Type B pancreatic cell (in vitro differentiated cells): ENCODE measurements around the gene RNU5B-1. TPM values are rescaled to one million over a fixed set of nuclear protein-coding genes. Genes with fewer than 3 reads are reported as not detected.

Experiments used
- DNase-seq: peaks from one replicate; pipeline ENCODE4 v3.0.0; 2021; ENCODE audit warnings: mixed read lengths; ENCODE audit not compliant: unreplicated experiment; ENCODE audit errors: extremely low spot score
- H3K27ac Mint-ChIP-seq: 2 replicates; pipeline ENCODE4 v1.8.0; 2021; ENCODE audit warnings: mild to moderate bottlenecking, mixed read lengths
- H3K27me3 Mint-ChIP-seq: 2 replicates; pipeline ENCODE4 v1.8.0; 2021; ENCODE audit warnings: mixed read lengths
- H3K36me3 Mint-ChIP-seq: 2 replicates; pipeline ENCODE4 v1.8.0; 2021; ENCODE audit warnings: mixed read lengths
- H3K4me1 Mint-ChIP-seq: one replicate; pipeline ENCODE4 v1.8.0; 2021; ENCODE audit warnings: mixed read lengths; ENCODE audit not compliant: unreplicated experiment
- H3K4me3 Mint-ChIP-seq: 2 replicates; pipeline ENCODE4 v1.8.0; 2021; ENCODE audit warnings: mild to moderate bottlenecking, mixed read lengths
- H3K9me3 Mint-ChIP-seq: 2 replicates; pipeline ENCODE4 v1.8.0; 2021; ENCODE audit warnings: mixed read lengths
- total RNA-seq: library from RNA; stranded (reverse); gene quantifications from 2 replicates; pipeline ENCODE4 v1.2.1, GENCODE V29; 2021; ENCODE audit warnings: low replicate concordance
- TF ChIP-seq, protein P1 (sequence below): fragments of 200-600 bp; sonication (generic); conservative IDR thresholded peaks from 2 replicates; pipeline ENCODE4 v1.5.0; 2021; ENCODE audit warnings: antibody characterized with exemption, mild to moderate bottlenecking

RNU5B-1 gene
- total RNA-seq, 1 donor from 2014 or later, result 16.3 TPM

GRCh38 chr15:65309882-65310418, 5.5 kb downstream of the RNU5B-1 start:
- H3K27me3 Mint-ChIP-seq, result peaks cover under 1% of the 10 kb centered on the region

DNA sequence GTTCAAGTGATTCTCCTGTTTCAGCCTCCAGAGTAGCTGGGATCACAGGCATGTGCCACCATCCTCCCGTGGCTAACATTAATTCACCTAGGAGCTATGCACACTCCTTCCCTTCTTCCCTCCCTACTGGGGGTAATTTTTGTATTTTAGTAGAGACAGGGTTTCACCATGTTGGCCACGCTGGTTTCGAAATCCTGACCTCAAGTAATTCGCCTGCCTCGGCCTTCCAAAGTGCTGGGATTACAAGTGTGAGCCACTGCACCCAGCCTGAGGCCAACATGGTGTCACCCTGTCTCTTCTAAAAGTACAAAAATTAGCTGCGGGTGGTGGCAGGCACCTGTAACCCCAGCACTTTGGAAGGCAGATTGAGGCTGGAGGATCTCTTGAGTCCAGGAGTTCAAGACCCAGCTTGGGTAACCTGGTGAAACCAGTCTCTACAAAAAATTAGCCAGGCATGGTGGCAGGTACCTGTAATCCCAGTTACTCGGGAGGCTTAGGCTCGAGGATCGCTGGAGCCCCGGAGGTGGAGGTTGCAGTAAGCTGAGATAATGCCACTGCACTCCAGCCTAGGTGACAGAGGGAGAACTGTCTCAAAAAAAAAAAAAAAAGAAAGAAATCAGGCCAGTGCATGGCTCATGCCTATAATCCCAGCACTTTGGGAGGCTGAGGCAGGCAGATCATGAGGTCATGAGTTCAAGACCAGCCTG, 6.1 kb downstream of the RNU5B-1 start:
- Mint-ChIP-seq H3K9me3 (no peaks in the 10 kb centered on the region), H3K27ac (no peak overlapping the region), H3K36me3 (no peaks in the 10 kb centered on the region), H3K4me1 (peaks cover 17% of the 10 kb centered on the region), H3K27me3 (no peaks in the 10 kb centered on the region), H3K4me3 (no peak overlapping the region)
- TF ChIP-seq, protein P1, sequence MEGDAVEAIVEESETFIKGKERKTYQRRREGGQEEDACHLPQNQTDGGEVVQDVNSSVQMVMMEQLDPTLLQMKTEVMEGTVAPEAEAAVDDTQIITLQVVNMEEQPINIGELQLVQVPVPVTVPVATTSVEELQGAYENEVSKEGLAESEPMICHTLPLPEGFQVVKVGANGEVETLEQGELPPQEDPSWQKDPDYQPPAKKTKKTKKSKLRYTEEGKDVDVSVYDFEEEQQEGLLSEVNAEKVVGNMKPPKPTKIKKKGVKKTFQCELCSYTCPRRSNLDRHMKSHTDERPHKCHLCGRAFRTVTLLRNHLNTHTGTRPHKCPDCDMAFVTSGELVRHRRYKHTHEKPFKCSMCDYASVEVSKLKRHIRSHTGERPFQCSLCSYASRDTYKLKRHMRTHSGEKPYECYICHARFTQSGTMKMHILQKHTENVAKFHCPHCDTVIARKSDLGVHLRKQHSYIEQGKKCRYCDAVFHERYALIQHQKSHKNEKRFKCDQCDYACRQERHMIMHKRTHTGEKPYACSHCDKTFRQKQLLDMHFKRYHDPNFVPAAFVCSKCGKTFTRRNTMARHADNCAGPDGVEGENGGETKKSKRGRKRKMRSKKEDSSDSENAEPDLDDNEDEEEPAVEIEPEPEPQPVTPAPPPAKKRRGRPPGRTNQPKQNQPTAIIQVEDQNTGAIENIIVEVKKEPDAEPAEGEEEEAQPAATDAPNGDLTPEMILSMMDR, result no peak
- no peak for DNase-seq

More at GRCh38 chr15:65309882-65310418, 5.5 kb downstream of the RNU5B-1 start:
- no peak for DNase-seq
- peak overlapping the region; percentile 45 for H3K4me3 Mint-ChIP-seq
- no peaks in the 10 kb centered on the region for H3K36me3 Mint-ChIP-seq
- TF ChIP-seq, protein P1, result no peak
- peaks cover 20% of the 10 kb centered on the region for H3K4me1 Mint-ChIP-seq
- H3K27ac Mint-ChIP-seq, result peak overlapping the region; percentile 49
- H3K9me3 Mint-ChIP-seq, result no peaks in the 10 kb centered on the region

GRCh38 chr15:65311760-65312159, 7.3 kb downstream of the RNU5B-1 start:
- Mint-ChIP-seq H3K4me3 (no peak overlapping the region), H3K27me3 (no peaks in the 10 kb centered on the region), H3K27ac (no peak overlapping the region), H3K36me3 (no peaks in the 10 kb centered on the region), H3K9me3 (no peaks in the 10 kb centered on the region), H3K4me1 (peaks cover 17% of the 10 kb centered on the region)
- TF ChIP-seq, protein P1, result no peak
- no peak for DNase-seq

GRCh38 chr15:65312400-65312916, 8.0 kb downstream of the RNU5B-1 start:
- TF ChIP-seq, protein P1, result no peak
- H3K4me1 Mint-ChIP-seq, result peaks cover 17% of the 10 kb centered on the region
- no peak for DNase-seq
- H3K9me3 Mint-ChIP-seq, result no peaks in the 10 kb centered on the region
- peak overlapping the region; percentile 61 for H3K27ac Mint-ChIP-seq
- peak overlapping the region; percentile 40 for H3K4me3 Mint-ChIP-seq
- no peaks in the 10 kb centered on the region for H3K27me3 Mint-ChIP-seq
- H3K36me3 Mint-ChIP-seq, result no peaks in the 10 kb centered on the region

GRCh38 chr15:65318870-65319356, 14.4 kb downstream of the RNU5B-1 start:
- Mint-ChIP-seq H3K9me3 (no peaks in the 10 kb centered on the region), H3K4me3 (no peak overlapping the region), H3K27ac (no peak overlapping the region), H3K27me3 (no peaks in the 10 kb centered on the region), H3K36me3 (no peaks in the 10 kb centered on the region), H3K4me1 (peaks cover 12% of the 10 kb centered on the region)
- TF ChIP-seq, protein P1, result peak; percentile 98
- DNase-seq, result peak; percentile 85
